Activated T-helper 1 cell treated with Interleukin-2 at 50 U/mL for 16 hours (primary cell): ENCODE data around the gene OCA2.
"Not testable (repeated sequence)": the region's sequence is repeated elsewhere in the genome, so short reads cannot be mapped to it uniquely, and the experiment has no call there.

ENCODE experiments used
- DNase-seq: peaks from one replicate; pipeline ENCODE4 v3.0.0-alpha.2; 2020; ENCODE audit warnings: low read depth

Gene OCA2

GRCh38 chr15:27871078-27871901 lies 227.8 kb downstream of the OCA2 start:
- no peak for DNase-seq

GRCh38 chr15:27870320-27870719 lies 228.8 kb downstream of the OCA2 start:
- no peak for DNase-seq

DNA sequence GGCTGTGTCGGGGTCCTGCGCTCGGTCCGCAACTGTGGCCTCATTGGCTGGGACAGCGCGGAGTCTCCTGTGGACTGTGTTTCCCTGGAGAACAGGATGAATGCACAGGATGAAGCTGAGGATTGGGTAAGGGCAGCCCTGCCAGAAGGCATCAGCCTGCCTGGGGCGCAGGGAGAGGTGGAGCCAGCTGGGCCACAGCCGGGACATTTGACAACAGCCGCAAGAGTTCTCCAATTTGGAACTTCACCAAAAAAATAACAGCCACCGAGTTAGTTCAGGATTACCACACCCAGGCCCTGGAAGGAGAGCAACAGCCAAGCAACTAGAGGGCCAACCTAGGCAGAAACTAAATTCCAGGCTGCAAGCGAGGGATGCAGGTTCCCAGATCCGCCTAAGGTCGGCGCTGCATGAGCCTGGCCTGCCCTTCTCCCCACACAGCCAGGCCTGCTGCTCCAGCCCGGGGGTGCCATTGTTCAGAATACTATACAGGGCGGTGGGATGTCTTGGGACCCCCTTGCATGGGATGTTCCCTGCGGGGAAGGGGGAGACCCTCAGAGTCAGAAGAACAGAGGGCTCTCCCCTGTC lies 229.3 kb downstream of the OCA2 start:
- DNase-seq, result no peak

- DNase-seq, result no peak
Observed at GRCh38 chr15:27868828-27869404, 230.2 kb downstream of the OCA2 start.

GRCh38 chr15:27867861-27868260 lies 231.3 kb downstream of the OCA2 start:
- no peak for DNase-seq

- no peak for DNase-seq
Observed at GRCh38 chr15:27866505-27867165, 232.5 kb downstream of the OCA2 start.

DNA sequence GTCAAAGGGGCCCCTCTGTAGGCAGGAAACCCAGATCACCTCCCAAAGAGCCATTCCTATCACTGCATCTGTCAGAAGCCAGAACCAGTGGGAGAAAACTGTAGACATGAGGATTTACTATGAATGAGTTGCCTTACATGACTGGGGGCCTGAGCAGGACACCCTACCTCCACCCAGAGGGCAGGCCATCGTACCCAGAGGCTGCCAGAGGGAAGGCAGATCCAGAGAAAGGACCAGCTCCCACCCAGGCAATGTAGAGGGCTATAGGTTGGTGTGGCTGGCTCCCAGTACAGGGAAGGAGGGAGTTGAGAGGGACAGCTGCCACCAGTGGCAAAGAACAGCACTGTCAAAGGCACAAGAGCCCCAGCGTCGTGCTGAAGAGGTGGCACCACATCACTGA lies 233.2 kb downstream of the OCA2 start:
- no peak for DNase-seq

DNA sequence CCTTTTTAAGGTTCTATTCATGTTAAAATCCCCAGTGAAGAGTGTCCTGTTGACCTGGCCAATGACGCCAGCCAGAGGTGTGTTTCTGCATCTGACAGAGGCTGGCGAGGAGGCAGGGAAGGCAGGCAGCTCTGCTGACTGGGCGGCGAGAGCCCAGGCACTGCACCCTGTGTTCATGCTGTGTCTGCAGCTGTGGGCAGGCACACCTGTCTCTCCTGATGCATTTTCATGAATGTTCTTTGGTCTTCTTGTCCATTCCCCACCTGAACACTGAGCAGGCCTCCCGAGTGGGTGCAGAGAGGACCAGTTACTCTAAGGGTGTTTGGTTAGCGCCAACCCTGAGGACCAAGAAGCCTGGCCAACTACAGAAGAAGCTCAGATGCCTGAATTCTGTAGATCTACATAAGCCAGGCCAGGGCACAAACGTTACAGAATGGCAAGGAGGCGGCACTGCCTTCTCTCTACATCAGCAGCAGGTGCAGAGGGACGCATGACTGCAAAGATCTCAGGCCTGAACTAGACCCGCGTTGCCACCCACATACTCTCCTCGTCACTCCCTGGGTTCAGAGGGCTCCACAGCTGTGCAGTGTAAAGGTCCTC lies 233.7 kb downstream of the OCA2 start:
- DNase-seq, result no peak

DNA sequence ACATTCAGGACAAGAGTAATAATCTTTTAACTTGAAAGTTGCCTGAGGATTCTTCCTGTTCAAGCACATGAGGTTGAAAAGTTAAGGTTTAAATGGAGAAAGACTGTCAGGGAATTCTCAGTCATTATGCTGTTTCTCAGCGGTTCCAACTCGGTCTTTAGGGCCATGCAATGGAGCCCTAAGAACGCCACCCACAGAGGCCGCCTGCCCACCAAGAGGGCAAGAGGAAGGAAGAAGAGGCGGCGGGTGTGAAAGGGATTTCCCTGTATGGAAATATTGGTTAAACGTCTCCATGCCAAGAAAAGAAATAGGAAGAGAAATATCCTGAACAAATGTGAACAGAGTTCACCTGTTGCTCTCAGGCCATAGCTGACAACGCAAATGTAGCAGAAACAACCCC lies 234.4 kb downstream of the OCA2 start:
- no peak for DNase-seq

GRCh38 chr15:27864086-27864485 lies 235.0 kb downstream of the OCA2 start:
- DNase-seq, result no peak

DNA sequence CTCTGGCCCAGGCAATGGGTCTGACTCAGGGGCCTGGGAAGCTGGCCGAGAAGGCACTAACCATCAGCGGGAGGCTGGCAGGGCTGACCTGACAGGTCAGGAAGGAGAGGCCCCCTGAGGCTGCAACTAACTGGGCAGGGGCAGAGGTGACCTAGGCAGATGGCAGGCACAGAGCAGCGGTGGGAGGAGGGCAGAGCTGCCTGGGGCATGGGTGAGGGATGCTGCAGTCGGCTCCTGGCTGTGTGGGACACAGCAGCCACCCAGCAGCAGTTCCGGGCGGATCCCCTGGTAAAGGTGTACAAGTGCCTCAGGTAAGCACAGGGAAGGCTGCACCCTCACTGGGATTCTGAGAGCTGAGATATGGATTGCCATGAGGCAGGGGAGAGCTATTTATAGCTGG lies 236.1 kb downstream of the OCA2 start:
- no peak for DNase-seq

- DNase-seq, result no peak
Observed at GRCh38 chr15:27861171-27861570, 237.9 kb downstream of the OCA2 start.

- no peak for DNase-seq
Observed at GRCh38 chr15:27855137-27855536, 244.0 kb downstream of the OCA2 start.

DNA sequence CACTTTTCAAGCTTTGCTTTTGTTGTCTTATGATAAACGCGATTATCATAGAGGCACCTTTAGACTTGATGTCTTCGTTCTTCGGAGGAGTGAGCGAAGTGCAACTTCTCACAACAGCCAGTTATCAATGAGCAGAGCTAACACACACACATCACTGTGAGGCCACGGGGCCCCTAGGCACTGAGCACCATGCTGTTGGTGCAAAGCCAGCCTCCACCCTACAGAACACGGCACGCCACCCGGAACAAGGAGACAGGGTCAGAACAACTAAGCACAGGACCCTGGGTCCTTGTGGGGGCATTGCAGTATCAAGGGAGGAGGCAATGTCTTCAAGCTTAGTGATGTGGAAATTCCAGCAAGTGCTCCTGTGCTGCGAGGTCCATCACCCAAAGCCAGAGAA lies 244.5 kb downstream of the OCA2 start:
- no peak for DNase-seq

DNA sequence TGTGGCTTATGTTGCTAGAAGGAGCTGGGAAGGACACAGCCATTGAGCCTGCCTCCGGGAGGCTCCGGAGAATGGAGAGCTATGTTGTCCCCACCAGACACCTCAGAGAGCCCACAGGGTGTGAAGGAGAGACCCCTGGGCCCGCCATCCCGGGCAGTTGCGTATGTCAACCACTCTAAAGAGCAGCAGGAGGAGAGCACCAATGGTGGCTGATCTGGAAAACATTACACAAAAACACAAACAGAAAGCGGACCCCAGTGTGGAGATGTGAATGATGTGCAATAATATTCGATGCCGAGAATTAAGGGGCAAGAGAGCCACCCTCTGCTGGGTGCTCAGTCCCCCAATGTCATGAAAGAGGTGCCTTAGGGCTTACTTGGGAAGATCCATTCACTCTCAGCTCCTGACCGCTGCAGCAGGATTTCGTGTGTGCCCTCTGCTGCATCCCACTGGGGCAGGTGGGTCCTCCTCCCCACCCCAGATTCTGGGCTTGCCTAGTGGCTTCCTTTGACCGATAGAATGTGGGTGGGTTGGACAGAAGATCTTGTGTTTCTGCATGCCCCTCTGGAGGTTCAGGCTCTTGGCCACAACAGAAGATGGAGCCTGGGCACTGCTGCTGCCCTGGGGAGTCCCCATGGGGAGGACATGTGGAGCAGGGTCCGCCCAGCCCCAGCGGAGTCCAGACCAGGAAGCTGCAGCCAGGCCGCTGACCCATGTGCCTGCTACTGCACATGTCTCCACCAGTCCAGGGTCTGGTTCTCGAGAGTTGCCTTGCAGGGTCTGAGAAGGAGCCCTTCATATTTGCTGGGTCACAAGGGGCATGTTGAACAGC lies 245.3 kb downstream of the OCA2 start:
- DNase-seq, result no peak

GRCh38 chr15:27851858-27852210 lies 247.3 kb downstream of the OCA2 start:
- DNase-seq, result no peak

DNA sequence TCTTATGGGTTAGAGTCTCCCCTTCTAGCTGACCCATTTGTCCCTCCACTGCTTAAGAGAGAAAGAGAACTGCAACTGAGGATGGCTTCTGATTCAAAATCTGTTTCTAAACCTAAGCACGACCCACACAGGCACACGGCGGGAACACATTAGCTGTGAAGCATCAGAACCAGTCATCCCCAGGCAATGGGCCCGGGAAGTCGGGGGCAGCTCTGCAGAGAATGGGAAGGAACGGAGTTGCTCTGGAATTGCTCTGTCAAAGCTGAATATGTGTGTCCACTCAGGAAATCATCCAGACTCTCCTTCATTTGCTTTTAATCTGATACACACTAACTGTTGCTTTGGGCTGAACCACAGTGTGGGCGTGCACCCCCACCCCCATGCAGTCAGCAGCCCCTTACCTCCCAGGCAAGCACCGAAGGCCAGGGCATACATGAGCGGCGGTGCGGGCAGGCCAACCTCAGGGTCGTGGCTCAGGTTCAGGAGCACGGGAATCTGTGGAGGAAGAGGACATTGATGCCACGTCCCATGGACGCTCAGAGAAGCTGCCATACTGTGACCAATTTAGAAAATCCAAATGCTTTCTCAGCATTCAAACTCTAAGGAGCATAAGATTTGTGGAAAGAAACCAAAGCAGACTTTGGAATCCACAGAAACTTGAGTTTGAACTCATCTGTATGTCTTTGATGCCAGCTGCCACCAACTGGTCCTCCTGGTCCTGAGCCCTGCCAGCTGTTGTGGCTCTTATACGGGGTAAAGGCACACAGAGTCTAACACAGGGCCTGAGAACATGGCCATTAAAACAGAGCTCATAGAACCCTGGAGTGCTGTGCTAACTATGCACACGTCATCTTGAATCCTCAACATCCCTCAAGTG lies 247.9 kb downstream of the OCA2 start:
- DNase-seq, result no peak

DNA sequence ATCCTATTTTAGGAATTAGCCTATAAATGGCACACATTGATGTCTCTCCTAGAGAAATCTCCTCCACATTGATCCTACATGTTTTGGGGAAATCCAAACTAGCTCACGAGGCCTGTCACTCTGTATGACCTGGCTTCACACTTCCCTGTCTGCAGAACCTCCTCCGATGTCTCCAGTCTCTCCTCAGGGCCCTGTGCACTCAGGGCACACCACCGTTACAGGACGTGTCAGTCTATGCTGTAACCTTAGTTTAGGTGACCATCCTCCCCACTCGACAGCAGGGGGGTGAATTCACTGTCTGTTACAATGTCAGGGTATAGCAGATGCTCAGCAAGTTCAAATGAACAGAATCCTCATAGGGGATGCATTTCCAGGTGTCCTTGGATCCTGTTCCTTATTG lies 249.1 kb downstream of the OCA2 start:
- no peak for DNase-seq

GRCh38 chr15:27848936-27849335 lies 250.2 kb downstream of the OCA2 start:
- not testable (repeated sequence) for DNase-seq

DNA sequence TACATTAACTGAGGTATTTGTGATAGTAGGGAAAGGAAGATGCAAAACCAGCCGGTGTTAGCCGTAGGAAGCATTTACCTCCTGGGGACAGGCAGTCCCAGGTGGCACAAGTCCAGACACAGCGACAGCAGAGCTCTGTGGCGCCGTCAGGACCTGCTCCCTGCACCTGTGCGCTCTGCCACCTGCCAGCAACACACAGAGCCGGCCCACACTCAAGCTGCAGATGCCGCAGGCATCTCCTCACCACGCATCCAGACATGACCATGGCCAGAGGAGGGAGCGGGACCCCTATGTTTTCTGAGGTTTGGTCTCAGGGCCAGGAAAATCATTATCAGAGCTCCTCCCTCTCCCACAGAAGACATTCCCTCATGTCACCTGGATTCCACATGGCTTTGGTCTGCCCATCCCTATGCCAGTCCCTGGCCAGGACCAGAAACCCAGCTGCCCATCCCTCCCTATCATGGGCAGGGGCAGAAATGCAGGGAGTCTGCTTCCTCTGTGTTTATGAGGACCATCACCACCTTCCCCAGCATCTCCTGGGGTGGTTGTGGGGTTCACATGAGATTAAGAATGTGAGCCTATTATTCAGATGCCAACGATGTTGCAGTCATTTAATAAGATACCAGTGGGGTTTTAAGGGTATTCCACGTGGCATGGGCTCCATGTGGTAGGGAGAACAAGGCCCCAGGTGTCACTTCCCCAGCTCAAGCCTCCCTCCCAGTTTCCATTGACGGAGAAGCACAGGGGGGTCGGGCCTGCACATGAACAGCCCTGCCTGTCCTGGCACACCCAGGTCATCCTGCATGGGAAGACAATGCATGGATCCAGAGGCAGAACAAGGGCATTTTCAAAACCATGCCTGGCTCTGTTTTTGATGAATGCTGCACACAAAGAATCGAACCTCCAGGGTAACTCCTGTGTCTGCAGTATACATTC lies 251.1 kb downstream of the OCA2 start:
- no peak for DNase-seq
